Measurements from ENCODE around the gene GDPGP1.

GDPGP1 gene

GRCh38 chr15:90232196-90232595, 1.8 kb upstream of the GDPGP1 start:
- DNase-seq (ENCODE audit: low read depth) = no peak
- peak overlapping the region; percentile 90 for H3K4me3 ChIP-seq (ENCODE audit: low read depth, low read length)

GRCh38 chr15:90232941-90233386, 1.0 kb upstream of the GDPGP1 start:
- no peak for DNase-seq (ENCODE audit: low read depth)
- peak overlapping the region; percentile 90 for H3K4me3 ChIP-seq (ENCODE audit: low read depth, low read length)
- peak; percentile 47 for TF ChIP-seq CTCF (IDR thresholded peaks at IDR 0.05; ENCODE audit: low read depth, low read length, missing control alignments)

More at GRCh38 chr15:90232196-90232595, 1.8 kb upstream of the GDPGP1 start:
- TF ChIP-seq CTCF (IDR thresholded peaks at IDR 0.05; ENCODE audit: low read depth, low read length, missing control alignments) = no peak

- DNase-seq (ENCODE audit: low read depth) = peak; percentile 86
- no peak for TF ChIP-seq CTCF (IDR thresholded peaks at IDR 0.05; ENCODE audit: low read depth, low read length, missing control alignments)
- H3K4me3 ChIP-seq (ENCODE audit: low read depth, low read length) = peak within 1 kb of the TSS; percentile 90
Measured at GRCh38 chr15:90233387-90234095, 468 bp upstream of the GDPGP1 start, which contains the start of gene CIB1. TSS of gene CIB1 (minus strand) at chr15:90233941. CDS start at chr15:90233885, 56 bp downstream.

- TF ChIP-seq CTCF (IDR thresholded peaks at IDR 0.05; ENCODE audit: low read depth, low read length, missing control alignments) = no peak
- H3K4me3 ChIP-seq (ENCODE audit: low read depth, low read length) = no peak overlapping the region
- no peak for DNase-seq (ENCODE audit: low read depth)
Measured at GRCh38 chr15:90239371-90239770, 5.4 kb downstream of the GDPGP1 start.

- TF ChIP-seq CTCF (IDR thresholded peaks at IDR 0.05; ENCODE audit: low read depth, low read length, missing control alignments) = no peak
- DNase-seq (ENCODE audit: low read depth) = no peak
- H3K4me3 ChIP-seq (ENCODE audit: low read depth, low read length) = no peak overlapping the region
Measured at GRCh38 chr15:90240856-90241255, 6.8 kb downstream of the GDPGP1 start.

GRCh38 chr15:90241343-90242192, 7.6 kb downstream of the GDPGP1 start:
- H3K4me3 ChIP-seq (ENCODE audit: low read depth, low read length) = no peak overlapping the region
- no peak for DNase-seq (ENCODE audit: low read depth)
- TF ChIP-seq CTCF (IDR thresholded peaks at IDR 0.05; ENCODE audit: low read depth, low read length, missing control alignments) = no peak

All from GM12864 (cell line).